Ishikawa (cell line): ENCODE measurements around the gene RFC5.

Experiments
- CEBPB ChIP-seq: IDR thresholded peaks from 2 replicates; pipeline ENCODE4 v1.6.1; 2012
- CREB1 ChIP-seq: IDR thresholded peaks from 2 replicates; pipeline ENCODE4 v1.6.1; 2012; ENCODE audit warnings: low read depth
- EGR1 ChIP-seq: IDR thresholded peaks from 2 replicates; pipeline ENCODE4 v1.6.1; 2012
- EP300 ChIP-seq: IDR thresholded peaks from 2 replicates; pipeline ENCODE4 v1.6.1; 2012; ENCODE audit warnings: borderline replicate concordance
- FOXM1 ChIP-seq: IDR thresholded peaks from 2 replicates; pipeline ENCODE4 v1.6.1; 2012; ENCODE audit warnings: low read depth, borderline replicate concordance
- NFIC ChIP-seq: IDR thresholded peaks from 2 replicates; pipeline ENCODE4 v1.6.1; 2012
- RAD21 ChIP-seq: IDR thresholded peaks from 2 replicates; pipeline ENCODE4 v1.6.1; 2012; ENCODE audit warnings: low read depth
- REST ChIP-seq: IDR thresholded peaks from 2 replicates; pipeline ENCODE4 v1.6.1; 2012; ENCODE audit warnings: low read depth, mild to moderate bottlenecking
- TAF1 ChIP-seq: IDR thresholded peaks from 2 replicates; pipeline ENCODE4 v1.6.1; 2012; ENCODE audit warnings: low read depth, mild to moderate bottlenecking
- TCF12 ChIP-seq: IDR thresholded peaks from 2 replicates; pipeline ENCODE4 v1.6.1; 2012; ENCODE audit warnings: low read depth
- TEAD4 ChIP-seq: IDR thresholded peaks from 2 replicates; pipeline ENCODE4 v1.6.1; 2012
- USF1 ChIP-seq: IDR thresholded peaks from 2 replicates; pipeline ENCODE4 v1.6.1; 2012
- YY1 ChIP-seq: IDR thresholded peaks from 2 replicates; pipeline ENCODE4 v1.6.1; 2012; ENCODE audit warnings: low read depth
- ZBTB7A ChIP-seq: IDR thresholded peaks from 2 replicates; pipeline ENCODE4 v1.6.1; 2012; ENCODE audit warnings: low read depth
- TF ChIP-seq, protein P1 (sequence below): IDR thresholded peaks from 2 replicates; pipeline ENCODE4 v1.6.1; 2012

Gene RFC5

DNA sequence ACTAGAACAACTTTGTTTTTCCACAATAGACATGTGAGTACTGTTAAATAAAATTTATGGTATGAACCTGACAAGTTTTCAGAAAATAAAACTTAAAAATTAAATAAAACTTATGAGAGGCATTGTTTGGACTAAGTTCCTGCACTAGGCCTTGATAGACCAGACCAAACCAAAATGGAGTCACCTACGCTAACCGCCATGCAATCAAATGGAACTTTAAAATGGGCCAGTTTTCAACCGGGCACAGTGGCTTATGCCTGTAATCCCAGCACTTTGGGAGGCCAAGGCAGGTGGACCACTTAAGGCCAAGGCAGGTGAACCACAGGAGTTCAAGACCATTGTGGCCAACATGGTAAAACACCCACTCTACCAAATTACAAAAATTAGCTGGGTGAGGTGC, 5.1 kb upstream of the RFC5 start:
- TF ChIP-seq TCF12 = no peak
- TF ChIP-seq NFIC = no peak

GRCh38 chr12:118011961-118012360, 4.5 kb upstream of the RFC5 start:
- TF ChIP-seq REST (no peak), EGR1 (no peak), CEBPB (no peak), TAF1 (no peak)

DNA sequence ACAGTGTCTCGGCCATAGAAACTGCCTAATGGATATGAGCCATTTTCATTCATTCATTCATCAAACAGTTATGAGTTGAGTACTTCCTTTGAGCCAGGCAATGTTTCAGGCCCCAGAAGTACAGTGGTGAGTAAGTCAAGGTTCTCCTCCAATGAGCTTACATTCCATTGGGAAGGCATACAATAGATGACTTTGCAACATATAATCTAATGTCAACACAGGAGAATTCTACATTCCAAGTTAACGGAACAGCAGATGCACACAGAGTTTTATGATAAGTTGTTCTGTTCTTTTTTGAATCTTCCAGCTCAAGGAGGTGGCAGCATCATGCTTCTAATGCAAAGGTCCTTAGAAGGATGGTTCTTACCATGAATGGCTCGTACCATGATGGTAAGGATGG, 3.2 kb upstream of the RFC5 start:
- TF ChIP-seq YY1 = no peak
- TF ChIP-seq TEAD4 = no peak

DNA sequence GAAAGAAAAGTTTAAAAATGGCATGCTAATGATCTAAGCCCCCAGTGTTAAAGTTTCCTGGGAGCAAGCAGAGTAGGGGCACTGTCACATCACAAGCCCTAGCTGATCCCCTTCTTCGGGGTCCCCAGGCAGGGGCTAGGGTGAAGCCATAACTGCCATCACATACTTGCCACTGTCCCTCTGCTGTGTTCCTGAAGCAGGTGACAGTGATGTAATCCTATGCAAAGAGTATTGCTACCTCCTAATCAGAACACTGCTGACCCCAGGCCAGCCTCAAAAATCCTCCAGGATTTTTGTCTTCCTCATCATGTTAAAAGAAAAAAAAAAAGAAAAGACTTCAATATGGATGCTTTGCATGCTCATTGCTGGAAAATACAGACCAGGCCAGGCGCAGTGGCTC, 1.2 kb upstream of the RFC5 start:
- TF ChIP-seq EP300 (no peak), YY1 (no peak), USF1 (no peak)

- no peak for TF ChIP-seq TCF12
- no peak for TF ChIP-seq YY1
- no peak for TF ChIP-seq CREB1
- TF ChIP-seq TEAD4 = no peak
- TF ChIP-seq ZBTB7A = no peak
- TF ChIP-seq RAD21 = no peak
- no peak for TF ChIP-seq EGR1
- TF ChIP-seq, protein P1, sequence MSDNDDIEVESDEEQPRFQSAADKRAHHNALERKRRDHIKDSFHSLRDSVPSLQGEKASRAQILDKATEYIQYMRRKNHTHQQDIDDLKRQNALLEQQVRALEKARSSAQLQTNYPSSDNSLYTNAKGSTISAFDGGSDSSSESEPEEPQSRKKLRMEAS = no peak
- no peak for TF ChIP-seq TAF1
These were observed 559 bp upstream of the RFC5 start for GRCh38 chr12:118015944-118016343.

DNA sequence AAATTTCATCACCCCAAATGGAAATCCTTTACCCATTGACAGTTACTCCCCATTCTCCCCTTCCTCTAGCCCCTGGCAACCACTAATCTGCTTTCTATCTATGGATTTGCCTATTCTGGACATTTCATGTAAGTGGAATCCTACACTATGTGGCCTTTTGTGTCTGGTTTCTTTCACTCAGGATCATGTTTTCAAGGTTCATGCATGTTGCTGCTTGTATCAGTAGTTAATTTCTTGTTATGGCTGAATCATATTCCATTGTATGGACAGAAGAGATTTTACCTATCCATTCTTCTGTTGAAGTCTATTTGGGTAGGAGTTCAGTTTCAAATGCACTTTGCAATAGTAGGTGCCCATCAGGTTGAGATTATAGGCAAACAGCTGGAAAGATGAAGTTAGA, 1.4 kb downstream of the RFC5 start:
- TF ChIP-seq TCF12 = no peak

DNA sequence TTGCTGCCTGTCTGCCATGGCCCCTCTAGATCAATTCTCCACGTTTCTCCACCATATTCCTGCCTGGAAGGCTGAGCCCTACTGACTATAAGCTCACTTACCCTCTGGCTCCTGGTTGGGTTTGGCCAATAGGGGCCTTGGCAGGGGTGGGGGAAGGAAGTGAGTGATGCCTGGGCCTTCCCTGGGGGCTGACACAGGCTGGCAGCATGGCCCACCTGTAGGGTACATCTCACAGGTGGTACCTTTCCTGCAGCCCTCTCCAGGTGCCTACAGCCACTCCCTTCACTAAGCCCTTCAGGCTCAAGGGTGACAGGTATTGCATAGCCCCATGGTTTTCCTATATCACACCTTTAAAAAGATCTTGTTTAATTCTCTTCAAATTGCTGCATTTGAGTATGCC, 3.5 kb downstream of the RFC5 start:
- TF ChIP-seq FOXM1 = no peak
- TF ChIP-seq TCF12 = no peak
- no peak for TF ChIP-seq TAF1
- no peak for TF ChIP-seq REST
- TF ChIP-seq YY1 = no peak
- TF ChIP-seq USF1 = no peak
- TF ChIP-seq ZBTB7A = no peak
- TF ChIP-seq RAD21 = no peak
- TF ChIP-seq EGR1 = no peak
- TF ChIP-seq NFIC = no peak
- TF ChIP-seq, protein P1 = no peak
- no peak for TF ChIP-seq TEAD4
- TF ChIP-seq CREB1 = no peak

- TF ChIP-seq TCF12 = no peak
- no peak for TF ChIP-seq CREB1
- no peak for TF ChIP-seq RAD21
- no peak for TF ChIP-seq ZBTB7A
- no peak for TF ChIP-seq EGR1
- no peak for TF ChIP-seq USF1
- TF ChIP-seq TEAD4 = no peak
- TF ChIP-seq, protein P1 = no peak
- no peak for TF ChIP-seq FOXM1
- no peak for TF ChIP-seq YY1
- TF ChIP-seq TAF1 = no peak
- no peak for TF ChIP-seq EP300
- TF ChIP-seq CEBPB = no peak
- TF ChIP-seq REST = no peak
- no peak for TF ChIP-seq NFIC
These were observed 6.2 kb downstream of the RFC5 start for GRCh38 chr12:118022728-118023109.
